IMR-90 (cell line): Measurements from ENCODE around the gene PRDM15. TPM values are rescaled to one million over a fixed set of nuclear protein-coding genes. Genes with fewer than 3 reads are reported as not detected.
A peak's percentile ranks its signal among the peaks of the same experiment; 100 is the strongest.

Experiments used
- ATAC-seq: fragments of 200-7000 bp; cut with Tn5 transposase; 2 replicates; pipeline ENCODE4 v1.9.1; 2020; ENCODE audit warnings: low read depth, mild to moderate bottlenecking, moderate library complexity
- BruUV-seq: library from RNA; stranded (reverse); fragments of 400-500 nt; replicated peaks from 2 replicates; lab custom pipeline; 2021; lab: Mats Ljungman, UMichigan
- CTCF ChIA-PET: fragments of 300-600 bp; formaldehyde crosslinking; extraction: SDS; loops from one replicate; lab custom pipeline; 2021; ENCODE audit warnings: antibody characterized with exemption; lab: Yijun Ruan, JAX
- POLR2A ChIA-PET: fragments of 300-600 bp; sonication (Branson Sonifier 250); formaldehyde crosslinking; loops from one replicate; lab custom pipeline; 2022; ENCODE audit warnings: antibody characterized with exemption; ENCODE audit not compliant: unreplicated experiment; lab: Charles Lee
- DNase-seq: peaks from one replicate; pipeline ENCODE4 v3.0.0; 2013
- H2AFZ ChIP-seq: replicated peaks from 2 replicates; pipeline ENCODE3; 2013; ENCODE audit warnings: low read length, mild to moderate bottlenecking; ENCODE audit not compliant: poor library complexity
- H2AK5ac ChIP-seq: 2 replicates; pipeline ENCODE4 v1.6.1; 2013; ENCODE audit warnings: low read depth, low read length, inconsistent platforms
- H2AK9ac ChIP-seq: replicated peaks from 2 replicates; pipeline ENCODE3; 2013; ENCODE audit warnings: mild to moderate bottlenecking, low read depth, low read length, moderate library complexity; ENCODE audit not compliant: poor library complexity
- H2BK120ac ChIP-seq: 2 replicates; pipeline ENCODE4 v1.6.1; 2013; ENCODE audit warnings: low read depth, low read length, inconsistent platforms
- H2BK15ac ChIP-seq: 3 replicates; pipeline ENCODE4 v1.6.1; 2013; ENCODE audit warnings: low read depth, low read length, inconsistent platforms
- H2BK20ac ChIP-seq: 2 replicates; pipeline ENCODE4 v1.6.1; 2013; ENCODE audit warnings: low read depth, mild to moderate bottlenecking, inconsistent platforms, low read length, moderate library complexity
- H2BK5ac ChIP-seq: 2 replicates; pipeline ENCODE4 v1.6.1; 2013; ENCODE audit warnings: mild to moderate bottlenecking, low read depth, low read length, inconsistent platforms; ENCODE audit not compliant: poor library complexity, severe bottlenecking
- H3K14ac ChIP-seq: replicated peaks from 2 replicates; pipeline ENCODE4 v1.6.1; 2013; ENCODE audit warnings: low read depth, low read length, inconsistent platforms
- H3K18ac ChIP-seq: 2 replicates; pipeline ENCODE4 v1.6.1; 2013; ENCODE audit warnings: low read depth, low read length, control low read depth
- H3K23ac ChIP-seq: 2 replicates; pipeline ENCODE4 v1.6.1; 2013; ENCODE audit warnings: low read depth, low read length, inconsistent platforms
- H3K27ac ChIP-seq: 2 replicates; pipeline ENCODE4 v1.5.1; 2013; ENCODE audit warnings: mild to moderate bottlenecking, control low read depth, low read length; ENCODE audit not compliant: insufficient read depth
- H3K27me3 ChIP-seq: 2 replicates; pipeline ENCODE4 v1.6.1; 2013; ENCODE audit warnings: low read length; ENCODE audit not compliant: control insufficient read depth, insufficient read depth
- H3K36me3 ChIP-seq: 2 replicates; pipeline ENCODE4 v1.6.1; 2013; ENCODE audit warnings: low read length, mixed read lengths; ENCODE audit not compliant: control insufficient read depth, insufficient read depth
- H3K4ac ChIP-seq: 2 replicates; pipeline ENCODE4 v1.6.1; 2013; ENCODE audit warnings: low read depth, low read length, inconsistent platforms
- H3K4me1 ChIP-seq: 2 replicates; pipeline ENCODE4 v1.6.1; 2013; ENCODE audit warnings: low read length, mixed read lengths; ENCODE audit not compliant: control insufficient read depth, insufficient read depth
- H3K4me2 ChIP-seq: 2 replicates; pipeline ENCODE4 v1.6.1; 2013; ENCODE audit warnings: low read depth, mild to moderate bottlenecking, control low read depth, low read length, moderate library complexity
- H3K4me3 ChIP-seq: 2 replicates; pipeline ENCODE4 v1.5.1; 2013; ENCODE audit warnings: low read depth, mild to moderate bottlenecking, control low read depth, low read length, moderate library complexity; ENCODE audit not compliant: insufficient read depth
- H3K56ac ChIP-seq: 2 replicates; pipeline ENCODE4 v1.6.1; 2013; ENCODE audit warnings: low read length, inconsistent platforms; ENCODE audit not compliant: insufficient read depth; ENCODE audit errors: extremely low read depth
- H3K79me1 ChIP-seq, 2 experiments: 2 replicates each; pipeline ENCODE4 v1.6.1; 2013; ENCODE audit warnings: low read length in 2 of 2, inconsistent platforms in 1 of 2, low read depth in 1 of 2
- H3K9ac ChIP-seq: 2 replicates; pipeline ENCODE4 v1.6.1; 2013; ENCODE audit warnings: low read depth, low read length, control low read depth
- H3K9me1 ChIP-seq: 2 replicates; pipeline ENCODE4 v1.6.1; 2013; ENCODE audit warnings: low read length, inconsistent platforms; ENCODE audit not compliant: insufficient read depth
- H3K9me3 ChIP-seq: 2 replicates; pipeline ENCODE4 v1.6.1; 2013; ENCODE audit warnings: low read length; ENCODE audit not compliant: control insufficient read depth, insufficient read depth
- H4K20me1 ChIP-seq: 2 replicates; pipeline ENCODE4 v1.6.1; 2013; ENCODE audit warnings: low read length, inconsistent platforms; ENCODE audit not compliant: insufficient read depth
- H4K5ac ChIP-seq: 2 replicates; pipeline ENCODE4 v1.6.1; 2013; ENCODE audit warnings: mild to moderate bottlenecking, low read depth, low read length, control low read depth
- H4K8ac ChIP-seq, 2 experiments: 2 replicates each; pipeline ENCODE4 v1.6.1; 2013; ENCODE audit warnings: low read depth in 2 of 2, low read length in 2 of 2, control low read depth in 1 of 2, inconsistent platforms in 1 of 2
- H4K91ac ChIP-seq: 2 replicates; pipeline ENCODE4 v1.6.1; 2013; ENCODE audit warnings: low read depth, low read length, inconsistent platforms; ENCODE audit not compliant: insufficient read depth
- BHLHE40 ChIP-seq: fragments of 150-350 bp; IDR thresholded peaks from 2 replicates; pipeline ENCODE4 v1.6.1; 2016; ENCODE audit warnings: mild to moderate bottlenecking, low read depth, low read length
- CEBPB ChIP-seq: IDR thresholded peaks from 2 replicates; pipeline ENCODE4 v1.6.1; 2012; ENCODE audit warnings: low read depth, low read length, improper control_type of control experiment
- CHD1 ChIP-seq: IDR thresholded peaks from 2 replicates; pipeline ENCODE4 v1.6.1; 2012; ENCODE audit warnings: low read depth, low read length, improper control_type of control experiment
- CTCF ChIP-seq: conservative IDR thresholded peaks from 2 replicates; pipeline ENCODE4 v1.5.1; 2012; ENCODE audit warnings: mild to moderate bottlenecking, low read depth, low read length, improper control_type of control experiment
- ELK1 ChIP-seq: fragments of 150-350 bp; IDR thresholded peaks from 2 replicates; pipeline ENCODE4 v1.6.1; 2016; ENCODE audit warnings: low read depth, mild to moderate bottlenecking, low read length, moderate library complexity, borderline replicate concordance
- MAFK ChIP-seq: IDR thresholded peaks from 2 replicates; pipeline ENCODE4 v1.6.1; 2012; ENCODE audit warnings: low read depth, low read length, improper control_type of control experiment
- MAZ ChIP-seq: IDR thresholded peaks from 2 replicates; pipeline ENCODE4 v1.6.1; 2012; ENCODE audit warnings: low read depth, mild to moderate bottlenecking, low read length, improper control_type of control experiment, moderate library complexity, borderline replicate concordance
- MXI1 ChIP-seq: IDR thresholded peaks from 2 replicates; pipeline ENCODE4 v1.6.1; 2012; ENCODE audit warnings: low read depth, mild to moderate bottlenecking, low read length, moderate library complexity, borderline replicate concordance
- NFE2L2 ChIP-seq: fragments of 150-350 bp; IDR thresholded peaks from 2 replicates; pipeline ENCODE4 v1.6.1; 2016; ENCODE audit warnings: low read depth, mild to moderate bottlenecking, low read length
- POLR2A ChIP-seq: IDR thresholded peaks from 2 replicates; pipeline ENCODE4 v1.6.1; 2012; ENCODE audit warnings: mild to moderate bottlenecking, low read depth, low read length
- RAD21 ChIP-seq: IDR thresholded peaks from 2 replicates; pipeline ENCODE4 v1.6.1; 2012; ENCODE audit warnings: low read length, improper control_type of control experiment
- RFX5 ChIP-seq: IDR thresholded peaks from 2 replicates; pipeline ENCODE4 v1.8.0; 2012; ENCODE audit warnings: low read depth, mild to moderate bottlenecking, low read length, moderate library complexity
- SMC3 ChIP-seq: fragments of 150-350 bp; IDR thresholded peaks from 2 replicates; pipeline ENCODE4 v1.6.1; 2016; ENCODE audit warnings: low read depth, mild to moderate bottlenecking, antibody characterized with exemption, low read length, moderate library complexity
- USF2 ChIP-seq: fragments of 150-350 bp; IDR thresholded peaks from 2 replicates; pipeline ENCODE4 v1.6.1; 2017; ENCODE audit warnings: mild to moderate bottlenecking, antibody characterized with exemption, low read length, low read depth
- WGBS, 2 experiments: methylation state at CpG; one replicate each; pipeline versions ENCODE4 v1.1.5 to v1.1.7; 2013; ENCODE audit warnings: missing lambda C conversion rate in 2 of 2; ENCODE audit not compliant: insufficient read length in 1 of 2; ENCODE audit errors: extremely low coverage in 2 of 2; 5-methylcytosine and 5-hydroxymethylcytosine counted together
- dilution Hi-C: fragments of 300-500 bp; cut with HindIII; formaldehyde crosslinking; loops from one replicate; pipeline ENCODE4 v1.14.3; 2018; ENCODE audit warnings: low sequenced_read_pairs; ENCODE audit not compliant: unreplicated experiment
- in situ Hi-C: fragments of 300-500 bp; cut with MboI; formaldehyde crosslinking; loops from 3 replicates; pipeline ENCODE4 v1.14.3; 2019; ENCODE audit warnings: low sequenced_read_pairs, inconsistent platforms, mixed read lengths
- intact Hi-C: fragments of 100-400 bp; cut with micrococcal nuclease; formaldehyde crosslinking; loops from 2 replicates; pipeline ENCODE4 v1.10.0; 2022
- polyA plus RNA-seq, 3 experiments: library from polyadenylated mRNA; depleted of rRNA; stranded (reverse); fragments of >200 nt; gene quantifications; 2 replicates each; pipeline ENCODE4 v1.2.3, GENCODE V29; 2012; ENCODE audit warnings: low replicate concordance in 1 of 3
- total RNA-seq: library from RNA; depleted of rRNA; stranded (reverse); fragments of >200 nt; gene quantifications from 2 replicates; pipeline ENCODE4 v1.2.3, GENCODE V29; 2012

The PRDM15 gene
- total and polyA plus RNA-seq, 2 of the 4 experiments (the other 2 are of a cell fraction): 7.3 to 8.8 TPM

- Histone ChIP-seq H2BK20ac (no peak overlapping the region; the same call in none of the 2 replicates), H3K9me3 (no peaks in the 10 kb centered on the region), H4K91ac (peak overlapping the region; percentile 10; the same call in 1 of the 2 replicates), H2AFZ (no peak overlapping the region), H3K56ac (no peak overlapping the region), H3K23ac (no peak overlapping the region), H3K36me3 (no peaks in the 10 kb centered on the region), H3K27me3 (peaks cover 4% of the 10 kb centered on the region; the same call in 1 of the 2 replicates), H3K9ac (no peak overlapping the region), H4K8ac (no peak overlapping the region), H3K9me1 (no peaks in the 10 kb centered on the region; the same call in 1 of the 2 replicates), H2AK9ac (no peak overlapping the region), H2BK5ac (no peak overlapping the region), H3K4ac (no peak overlapping the region), H4K20me1 (no peaks in the 10 kb centered on the region), H3K14ac (no peak overlapping the region), H3K4me2 (no peak overlapping the region), H2BK120ac (no peak overlapping the region), H3K79me1 (no peaks in the 10 kb centered on the region), H3K27ac (no peak overlapping the region), H2BK15ac (no peak overlapping the region), H3K4me1 (peaks cover 10% of the 10 kb centered on the region), H3K18ac (no peak overlapping the region; the same call in 1 of the 2 replicates), H4K5ac (no peak overlapping the region), H3K4me3 (no peak overlapping the region), H2AK5ac (no peak overlapping the region)
- TF ChIP-seq NFE2L2 (no peak), SMC3 (no peak), MXI1 (no peak), CTCF (no peak), ELK1 (no peak), CEBPB (no peak), USF2 (no peak), MAFK (no peak), BHLHE40 (no peak), MAZ (no peak), POLR2A (no peak), RAD21 (no peak), RFX5 (no peak), CHD1 (no peak)
- no TSS peak for BruUV-seq
- ATAC-seq (peak; percentile 8; the same call in 1 of the 2 replicates), DNase-seq (no peak)
- intact Hi-C loops: no loop called here
- dilution Hi-C loops: no loop called here
- POLR2A ChIA-PET: no interaction called here
- in situ Hi-C loops: no loop called here
- 47% methylated on average over 4 of the region's 12 CpGs; no CpG with 5 or more reads in 1 of the 2 experiments for WGBS, 2 experiments
- CTCF ChIA-PET: no interaction called here
Measured at GRCh38 chr21:41751611-41752011, 127.5 kb downstream of the PRDM15 start.
